Astrocyte (in vitro differentiated cells and primary cell): ENCODE results near the gene CRADD. TPM values are rescaled to one million over a fixed set of nuclear protein-coding genes. Genes with fewer than 3 reads are reported as not detected.

Experiments
- DNase-seq: peaks from one replicate; pipeline ENCODE4 v3.0.0-alpha.2; 2010; ENCODE audit warnings: low read depth
- FAIRE-seq: peaks from 2 replicates; lab custom pipeline; 2011; peaks lifted over from hg19 to GRCh38; lab: Jason Lieb, UNC
- H2AFZ ChIP-seq: 2 replicates; pipeline ENCODE4 v1.6.0; 2012; ENCODE audit warnings: low read depth, low read length, inconsistent platforms
- H3K27ac ChIP-seq: 2 replicates; pipeline ENCODE4 v1.5.1; 2011; ENCODE audit warnings: low read depth, low read length, inconsistent platforms
- H3K27me3 ChIP-seq: 2 replicates; pipeline ENCODE4 v1.6.0; 2011; ENCODE audit warnings: low read length, inconsistent platforms; ENCODE audit not compliant: insufficient read depth
- H3K36me3 ChIP-seq: 2 replicates; pipeline ENCODE4 v1.5.1; 2011; ENCODE audit warnings: low read length, inconsistent platforms; ENCODE audit not compliant: insufficient read depth
- H3K4me1 ChIP-seq: 2 replicates; pipeline ENCODE4 v1.5.1; 2011; ENCODE audit warnings: low read length, inconsistent platforms; ENCODE audit not compliant: insufficient read depth
- H3K4me2 ChIP-seq: 2 replicates; pipeline ENCODE4 v1.6.0; 2012; ENCODE audit warnings: low read length, inconsistent platforms
- H3K4me3 ChIP-seq: 2 replicates; pipeline ENCODE4 v1.5.1; 2011; ENCODE audit warnings: low read depth, mild to moderate bottlenecking, low read length, inconsistent platforms; ENCODE audit not compliant: insufficient read depth
- H3K79me2 ChIP-seq: 2 replicates; pipeline ENCODE4 v1.6.0; 2012; ENCODE audit warnings: mild to moderate bottlenecking, low read length, inconsistent platforms; ENCODE audit not compliant: insufficient read depth
- H3K9ac ChIP-seq: 2 replicates; pipeline ENCODE4 v1.6.0; 2012; ENCODE audit warnings: mild to moderate bottlenecking, low read length, inconsistent platforms
- H3K9me3 ChIP-seq: 2 replicates; pipeline ENCODE4 v1.5.1; 2012; ENCODE audit warnings: low read depth, mild to moderate bottlenecking, low read length, inconsistent platforms; ENCODE audit not compliant: insufficient read depth
- H4K20me1 ChIP-seq: 2 replicates; pipeline ENCODE4 v1.6.0; 2012; ENCODE audit warnings: low read length, inconsistent platforms; ENCODE audit not compliant: insufficient read depth
- H3K27ac Mint-ChIP-seq: one replicate; pipeline ENCODE4 v1.8.0; 2021; ENCODE audit warnings: mild to moderate bottlenecking, mixed read lengths; ENCODE audit not compliant: unreplicated experiment
- H3K27me3 Mint-ChIP-seq: one replicate; pipeline ENCODE4 v1.8.0; 2021; ENCODE audit warnings: low read depth, mixed read lengths; ENCODE audit not compliant: unreplicated experiment
- H3K36me3 Mint-ChIP-seq: one replicate; pipeline ENCODE4 v1.8.0; 2021; ENCODE audit warnings: low read depth, mixed read lengths; ENCODE audit not compliant: unreplicated experiment
- H3K4me1 Mint-ChIP-seq: one replicate; pipeline ENCODE4 v1.8.0; 2021; ENCODE audit warnings: low read depth, mixed read lengths; ENCODE audit not compliant: unreplicated experiment
- H3K4me3 Mint-ChIP-seq: one replicate; pipeline ENCODE4 v1.8.0; 2021; ENCODE audit warnings: mild to moderate bottlenecking, moderate library complexity, mixed read lengths; ENCODE audit not compliant: unreplicated experiment
- H3K9me3 Mint-ChIP-seq: one replicate; pipeline ENCODE4 v1.8.0; 2021; ENCODE audit warnings: mild to moderate bottlenecking, mixed read lengths; ENCODE audit not compliant: unreplicated experiment
- CTCF ChIP-seq: IDR thresholded peaks from 2 replicates; pipeline ENCODE4 v1.5.1; 2011; ENCODE audit warnings: low read depth, mild to moderate bottlenecking, inconsistent platforms, low read length, moderate library complexity; ENCODE audit not compliant: insufficient read depth
- EZH2 ChIP-seq: IDR thresholded peaks from 2 replicates; pipeline ENCODE4 v1.6.1; 2012; ENCODE audit warnings: mild to moderate bottlenecking, low read length, inconsistent platforms; ENCODE audit not compliant: insufficient read depth
- total RNA-seq: library from RNA; stranded (reverse); gene quantifications from 2 replicates; pipeline ENCODE4 v1.2.1, GENCODE V29; 2021

CRADD gene
- total RNA-seq, 1 donor from 2014 or later, result 8.8 TPM

- Histone ChIP-seq H3K9me3 (no peaks in the 10 kb centered on the region), H3K36me3 (no peaks in the 10 kb centered on the region), H3K4me2 (no peak overlapping the region), H4K20me1 (no peaks in the 10 kb centered on the region), H3K79me2 (no peaks in the 10 kb centered on the region), H3K27me3 (no peaks in the 10 kb centered on the region), H3K9ac (no peak overlapping the region), H3K4me3 (no peak overlapping the region), H2AFZ (no peak overlapping the region), H3K4me1 (no peaks in the 10 kb centered on the region), H3K27ac (no peak overlapping the region)
- H3K9me3 Mint-ChIP-seq, result no peaks in the 10 kb centered on the region
- H3K36me3 Mint-ChIP-seq, result no peaks in the 10 kb centered on the region
- no peaks in the 10 kb centered on the region for H3K27me3 Mint-ChIP-seq
- H3K27ac Mint-ChIP-seq, result no peak overlapping the region
- FAIRE-seq (no peak), DNase-seq (no peak)
- peaks cover 6% of the 10 kb centered on the region for H3K4me1 Mint-ChIP-seq
- no peak for TF ChIP-seq EZH2
- TF ChIP-seq CTCF, result no peak
- no peak overlapping the region for H3K4me3 Mint-ChIP-seq
These were observed 167.1 kb downstream of the CRADD start for GRCh38 chr12:93844164-93844784.

GRCh38 chr12:93846936-93847516, 169.9 kb downstream of the CRADD start:
- no peak overlapping the region for H3K4me3 ChIP-seq
- no peaks in the 10 kb centered on the region for H3K4me1 ChIP-seq
- H4K20me1 ChIP-seq, result no peaks in the 10 kb centered on the region
- Mint-ChIP-seq H3K27me3 (no peaks in the 10 kb centered on the region), H3K36me3 (peaks cover 2% of the 10 kb centered on the region), H3K4me1 (peaks cover 6% of the 10 kb centered on the region), H3K27ac (no peak overlapping the region), H3K4me3 (no peak overlapping the region), H3K9me3 (peaks cover 2% of the 10 kb centered on the region)
- H3K27ac ChIP-seq, result no peak overlapping the region
- no peaks in the 10 kb centered on the region for H3K79me2 ChIP-seq
- DNase-seq (no peak), FAIRE-seq (no peak)
- H3K4me2 ChIP-seq, result no peak overlapping the region
- no peaks in the 10 kb centered on the region for H3K9me3 ChIP-seq
- H3K36me3 ChIP-seq, result no peaks in the 10 kb centered on the region
- H3K27me3 ChIP-seq, result no peaks in the 10 kb centered on the region
- H2AFZ ChIP-seq, result no peak overlapping the region
- TF ChIP-seq EZH2, result no peak
- no peak for TF ChIP-seq CTCF
- H3K9ac ChIP-seq, result no peak overlapping the region
